ENCODE data around the gene NEDD9.

The NEDD9 gene

GRCh38 chr6:11258260-11259237 lies 26.1 kb upstream of the NEDD9 start:
- no peak overlapping the region for H3K27ac ChIP-seq
- TF ChIP-seq ZFX (IDR thresholded peaks at IDR 0.05; ENCODE audit: borderline replicate concordance): no peak
- no peak for TF ChIP-seq CTCF (IDR thresholded peaks at IDR 0.05)

- no peak overlapping the region for H3K27ac ChIP-seq
- TF ChIP-seq ZFX (IDR thresholded peaks at IDR 0.05; ENCODE audit: borderline replicate concordance) (no peak), CTCF (IDR thresholded peaks at IDR 0.05) (no peak)
These were observed 23.1 kb upstream of the NEDD9 start for GRCh38 chr6:11255610-11256009.

GRCh38 chr6:11253594-11253993 lies 21.1 kb upstream of the NEDD9 start:
- H3K27ac ChIP-seq: no peak overlapping the region
- no peak for TF ChIP-seq CTCF (IDR thresholded peaks at IDR 0.05)
- TF ChIP-seq ZFX (IDR thresholded peaks at IDR 0.05; ENCODE audit: borderline replicate concordance): no peak

- no peak overlapping the region for H3K27ac ChIP-seq
- TF ChIP-seq CTCF (IDR thresholded peaks at IDR 0.05) (no peak), ZFX (IDR thresholded peaks at IDR 0.05; ENCODE audit: borderline replicate concordance) (no peak)
These were observed 19.3 kb upstream of the NEDD9 start for GRCh38 chr6:11251553-11252360.

GRCh38 chr6:11250108-11250507 lies 17.6 kb upstream of the NEDD9 start:
- TF ChIP-seq ZFX (IDR thresholded peaks at IDR 0.05; ENCODE audit: borderline replicate concordance) (no peak), CTCF (IDR thresholded peaks at IDR 0.05) (no peak)
- no peak overlapping the region for H3K27ac ChIP-seq

- no peak overlapping the region for H3K27ac ChIP-seq
- no peak for TF ChIP-seq ZFX (IDR thresholded peaks at IDR 0.05; ENCODE audit: borderline replicate concordance)
- no peak for TF ChIP-seq CTCF (IDR thresholded peaks at IDR 0.05)
These were observed 16.7 kb upstream of the NEDD9 start for GRCh38 chr6:11248974-11249761.
